Heart left ventricle (tissue), 13 donors: ENCODE data around the gene WDTC1.

Experiments
- POLR2A ChIP-seq, 2 donors: fragments of 450-650 bp; IDR thresholded peaks; one replicate each; pipeline ENCODE4 v1.6.1; 2017; ENCODE audit warnings: antibody characterized with exemption in 2 of 2, mild to moderate bottlenecking in 2 of 2, moderate library complexity in 2 of 2
- TF ChIP-seq, protein P1 (sequence below), 12 donors: fragments of 200-600 bp; sonication (generic) in 4 of 12; IDR thresholded peaks; one replicate each; pipeline versions ENCODE4 v1.5.0 to v1.8.0; 2018 to 2022; ENCODE audit warnings: antibody characterized with exemption in 12 of 12, mild to moderate bottlenecking in 5 of 12
- donor health status: ischemic (EF 13 %, LVEDD 7.1; RV severe dilation, severe dysfunction).
- donor health status: DM: no; HTN: yes; CAD: no.
- donor health status: DM: no; HTN: no; CAD: no.
- donor health status: ischemic (EF 25% LVEDD 6.9; RV normal size, moderate dysfunction).
- donor health status: ischemic (EF 25% LVEDD 5.7; RV mildly dilated, moderate dysfunction).
- donor health status: ischemic (EF 35%, LVEDD 5.7; RV mildly dilated, moderate dysfunction).
- donor health status: nonischemic (EF 11% LVEDD 7.7; RV severe dilation, severe dysfunction).
- donor health status: DM: yes; HTN: yes; CAD: no.
- donor health status: PGD.
- donor health status: ischemic (EF 29% LVEDD 5.4; RV normal size, mild dysfunction).
- donor health status: nonischemic (EF 23%, LVEDD 6.1; RV moderate dilation, normal function).

DNA sequence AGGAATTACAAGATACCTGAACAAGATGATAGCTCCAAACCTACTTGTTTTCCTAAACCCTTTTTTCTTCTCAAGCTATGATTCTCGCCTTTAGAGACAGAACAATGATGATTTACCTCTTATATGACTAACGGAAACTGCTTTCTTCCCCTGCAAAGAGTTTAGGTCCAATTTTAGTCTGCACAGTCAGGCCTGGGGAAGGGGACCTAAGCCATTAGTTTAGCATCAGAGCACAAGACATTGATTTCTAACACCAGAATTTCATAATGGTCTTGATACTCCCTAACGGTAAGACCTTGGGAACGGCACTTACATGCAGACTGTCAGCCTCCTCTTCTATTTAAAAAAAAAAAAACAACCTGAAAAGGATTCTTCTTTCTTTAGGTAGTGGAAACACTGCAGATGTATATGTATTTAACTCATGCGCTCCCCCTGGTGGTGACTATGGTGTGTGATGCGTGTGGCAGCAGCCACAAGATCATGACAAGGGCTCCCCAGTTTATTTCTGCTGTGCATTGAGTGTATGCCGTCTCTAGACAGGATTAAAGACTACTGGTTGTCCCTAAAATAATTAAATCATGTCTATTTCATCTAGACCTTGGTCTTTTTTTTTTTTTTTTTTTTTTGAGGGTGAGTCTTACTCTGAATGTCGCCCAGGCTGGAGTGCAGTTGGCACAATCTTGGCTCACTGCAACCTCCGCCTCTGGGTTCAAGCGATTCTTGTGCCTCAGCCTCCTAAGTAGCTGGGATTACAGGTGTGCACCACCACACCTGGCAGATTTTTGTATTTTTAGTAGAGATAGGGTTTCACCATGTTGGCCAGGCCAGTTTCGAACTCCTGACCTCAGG lies 50.2 kb downstream of the WDTC1 start:
- TF ChIP-seq POLR2A (IDR thresholded peaks at IDR 0.05): no peak
- TF ChIP-seq, protein P1, sequence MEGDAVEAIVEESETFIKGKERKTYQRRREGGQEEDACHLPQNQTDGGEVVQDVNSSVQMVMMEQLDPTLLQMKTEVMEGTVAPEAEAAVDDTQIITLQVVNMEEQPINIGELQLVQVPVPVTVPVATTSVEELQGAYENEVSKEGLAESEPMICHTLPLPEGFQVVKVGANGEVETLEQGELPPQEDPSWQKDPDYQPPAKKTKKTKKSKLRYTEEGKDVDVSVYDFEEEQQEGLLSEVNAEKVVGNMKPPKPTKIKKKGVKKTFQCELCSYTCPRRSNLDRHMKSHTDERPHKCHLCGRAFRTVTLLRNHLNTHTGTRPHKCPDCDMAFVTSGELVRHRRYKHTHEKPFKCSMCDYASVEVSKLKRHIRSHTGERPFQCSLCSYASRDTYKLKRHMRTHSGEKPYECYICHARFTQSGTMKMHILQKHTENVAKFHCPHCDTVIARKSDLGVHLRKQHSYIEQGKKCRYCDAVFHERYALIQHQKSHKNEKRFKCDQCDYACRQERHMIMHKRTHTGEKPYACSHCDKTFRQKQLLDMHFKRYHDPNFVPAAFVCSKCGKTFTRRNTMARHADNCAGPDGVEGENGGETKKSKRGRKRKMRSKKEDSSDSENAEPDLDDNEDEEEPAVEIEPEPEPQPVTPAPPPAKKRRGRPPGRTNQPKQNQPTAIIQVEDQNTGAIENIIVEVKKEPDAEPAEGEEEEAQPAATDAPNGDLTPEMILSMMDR (IDR thresholded peaks at IDR 0.05): peak; percentile 79 to 92 (median 88)
